NB4 (cell line): ENCODE measurements around the gene GPC3.

Experiments
- POLR2A ChIP-seq: IDR thresholded peaks from 2 replicates; pipeline ENCODE4 v1.6.1; 2011; ENCODE audit warnings: mild to moderate bottlenecking; ENCODE audit not compliant: insufficient read length; ENCODE audit errors: extremely low read depth
- TF ChIP-seq, protein P1 (sequence below): IDR thresholded peaks from one replicate; pipeline ENCODE4 v1.5.1; 2012; ENCODE audit warnings: low read depth, low read length
- TF ChIP-seq, protein P2 (sequence below): IDR thresholded peaks from 2 replicates; pipeline ENCODE4 v1.6.1; 2011; ENCODE audit warnings: low read depth, low read length

DNA sequence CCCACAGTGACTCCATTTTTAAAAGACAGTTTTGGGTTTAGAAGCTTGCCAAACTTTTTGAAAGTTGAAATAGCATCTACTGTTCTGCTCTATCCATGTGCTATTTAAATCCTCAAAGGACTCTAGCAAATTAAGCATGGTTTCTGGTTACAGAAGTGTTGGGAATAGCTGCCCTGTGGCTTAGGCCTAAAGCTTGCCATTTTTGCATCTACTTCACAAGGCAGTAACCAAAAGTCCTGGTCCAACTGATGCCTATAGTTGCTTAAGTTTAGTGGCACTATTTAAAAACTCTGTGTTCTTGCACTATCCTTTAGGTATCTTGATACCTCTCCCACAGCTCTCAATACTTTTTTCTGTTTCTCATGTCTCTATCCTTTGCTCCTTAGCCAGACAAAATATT is 319.1 kb downstream of the GPC3 start:
- no peak for TF ChIP-seq POLR2A
- TF ChIP-seq, protein P1, sequence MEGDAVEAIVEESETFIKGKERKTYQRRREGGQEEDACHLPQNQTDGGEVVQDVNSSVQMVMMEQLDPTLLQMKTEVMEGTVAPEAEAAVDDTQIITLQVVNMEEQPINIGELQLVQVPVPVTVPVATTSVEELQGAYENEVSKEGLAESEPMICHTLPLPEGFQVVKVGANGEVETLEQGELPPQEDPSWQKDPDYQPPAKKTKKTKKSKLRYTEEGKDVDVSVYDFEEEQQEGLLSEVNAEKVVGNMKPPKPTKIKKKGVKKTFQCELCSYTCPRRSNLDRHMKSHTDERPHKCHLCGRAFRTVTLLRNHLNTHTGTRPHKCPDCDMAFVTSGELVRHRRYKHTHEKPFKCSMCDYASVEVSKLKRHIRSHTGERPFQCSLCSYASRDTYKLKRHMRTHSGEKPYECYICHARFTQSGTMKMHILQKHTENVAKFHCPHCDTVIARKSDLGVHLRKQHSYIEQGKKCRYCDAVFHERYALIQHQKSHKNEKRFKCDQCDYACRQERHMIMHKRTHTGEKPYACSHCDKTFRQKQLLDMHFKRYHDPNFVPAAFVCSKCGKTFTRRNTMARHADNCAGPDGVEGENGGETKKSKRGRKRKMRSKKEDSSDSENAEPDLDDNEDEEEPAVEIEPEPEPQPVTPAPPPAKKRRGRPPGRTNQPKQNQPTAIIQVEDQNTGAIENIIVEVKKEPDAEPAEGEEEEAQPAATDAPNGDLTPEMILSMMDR = no peak
- TF ChIP-seq, protein P2, sequence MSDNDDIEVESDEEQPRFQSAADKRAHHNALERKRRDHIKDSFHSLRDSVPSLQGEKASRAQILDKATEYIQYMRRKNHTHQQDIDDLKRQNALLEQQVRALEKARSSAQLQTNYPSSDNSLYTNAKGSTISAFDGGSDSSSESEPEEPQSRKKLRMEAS = no peak
